GM23248 (cell line): ENCODE data around the gene ADRA2C. TPM values are rescaled to one million over a fixed set of nuclear protein-coding genes. Genes with fewer than 3 reads are reported as not detected.

Experiments used
- DNase-seq: peaks from one replicate; pipeline ENCODE4 v3.0.0-alpha.2; 2015
- H2AFZ ChIP-seq: fragments of 200-600 bp; sonication (generic); 2 replicates; pipeline ENCODE4 v1.6.1; 2016; ENCODE audit warnings: antibody characterized with exemption
- H3F3A ChIP-seq: fragments of 200-600 bp; sonication (generic); 2 replicates; pipeline ENCODE4 v1.6.1; 2016; ENCODE audit warnings: mild to moderate bottlenecking, antibody characterized with exemption, mixed run types; ENCODE audit not compliant: insufficient read depth
- H3K27ac ChIP-seq: fragments of 200-600 bp; sonication (generic); 2 replicates; pipeline ENCODE4 v1.5.1; 2016; ENCODE audit warnings: mild to moderate bottlenecking
- H3K27me3 ChIP-seq: fragments of 200-600 bp; sonication (generic); replicated peaks from 2 replicates; pipeline ENCODE4 v1.6.1; 2016; ENCODE audit warnings: mild to moderate bottlenecking; ENCODE audit not compliant: insufficient read depth
- H3K36me3 ChIP-seq: fragments of 200-600 bp; sonication (generic); 2 replicates; pipeline ENCODE4 v1.6.1; 2016; ENCODE audit warnings: low read depth, mild to moderate bottlenecking
- H3K4me1 ChIP-seq: fragments of 200-600 bp; sonication (generic); 2 replicates; pipeline ENCODE4 v1.6.1; 2016; ENCODE audit warnings: mild to moderate bottlenecking; ENCODE audit not compliant: insufficient read depth
- H3K4me2 ChIP-seq: fragments of 200-600 bp; sonication (generic); one replicate; pipeline ENCODE4 v1.6.1; 2016; ENCODE audit warnings: mild to moderate bottlenecking; ENCODE audit not compliant: unreplicated experiment
- H3K4me3 ChIP-seq: fragments of 200-600 bp; sonication (generic); 2 replicates; pipeline ENCODE4 v1.5.1; 2016; ENCODE audit warnings: mild to moderate bottlenecking
- H3K79me2 ChIP-seq: fragments of 200-600 bp; sonication (generic); 2 replicates; pipeline ENCODE4 v1.6.1; 2016; ENCODE audit warnings: mild to moderate bottlenecking; ENCODE audit not compliant: insufficient read depth
- H3K9ac ChIP-seq: fragments of 200-600 bp; sonication (generic); 2 replicates; pipeline ENCODE4 v1.6.1; 2016; ENCODE audit warnings: mild to moderate bottlenecking
- H3K9me2 ChIP-seq: fragments of 200-600 bp; sonication (generic); 2 replicates; pipeline ENCODE4 v1.6.1; 2016; ENCODE audit warnings: mixed run types, mild to moderate bottlenecking, moderate library complexity; ENCODE audit not compliant: insufficient read depth
- H3K9me3 ChIP-seq: fragments of 200-600 bp; sonication (generic); one replicate; pipeline ENCODE4 v1.6.1; 2017; ENCODE audit warnings: low read depth
- H4K20me1 ChIP-seq: fragments of 200-600 bp; sonication (generic); 2 replicates; pipeline ENCODE4 v1.6.0; 2016; ENCODE audit not compliant: insufficient read depth
- EZH2 ChIP-seq: fragments of 200-600 bp; sonication (generic); IDR thresholded peaks from 2 replicates; pipeline ENCODE4 v1.6.1; 2018; ENCODE audit warnings: antibody characterized with exemption, mild to moderate bottlenecking; ENCODE audit not compliant: insufficient read depth, poor library complexity, severe bottlenecking
- EZH2phosphoT487 ChIP-seq: fragments of 200-600 bp; sonication (generic); IDR thresholded peaks from 2 replicates; pipeline ENCODE4 v1.6.1; 2018; ENCODE audit warnings: antibody characterized with exemption, moderate library complexity, mild to moderate bottlenecking, low read depth; ENCODE audit not compliant: insufficient read depth
- WGBS, 2 experiments: methylation state at CpG; one replicate each; pipeline ENCODE4 v1.1.6; 2015 to 2017; ENCODE audit warnings: low lambda C conversion rate in 2 of 2, low coverage in 1 of 2; ENCODE audit errors: missing lambda C conversion rate in 2 of 2; 5-methylcytosine and 5-hydroxymethylcytosine counted together
- in situ Hi-C: fragments of 300-500 bp; cut with MboI; formaldehyde crosslinking; loops from 2 replicates; pipeline ENCODE4 v1.15.0; 2020
- polyA plus RNA-seq: library from polyadenylated mRNA; unstranded; fragments of >200 nt; fragmentation: Nextera tagmentation; extraction: Ambion mirVana; gene quantifications from 2 replicates; pipeline ENCODE4 v1.2.1, GENCODE V29; 2016
- total RNA-seq: library from RNA; depleted of rRNA; stranded (reverse); fragments of >200 nt; shearing (Covaris generic); gene quantifications from 2 replicates; pipeline ENCODE4 v1.2.3, GENCODE V29; 2014

The ADRA2C gene
- total and polyA plus RNA-seq, 2 experiments from 2014 or later = 0.14 to 2.2 TPM

DNA sequence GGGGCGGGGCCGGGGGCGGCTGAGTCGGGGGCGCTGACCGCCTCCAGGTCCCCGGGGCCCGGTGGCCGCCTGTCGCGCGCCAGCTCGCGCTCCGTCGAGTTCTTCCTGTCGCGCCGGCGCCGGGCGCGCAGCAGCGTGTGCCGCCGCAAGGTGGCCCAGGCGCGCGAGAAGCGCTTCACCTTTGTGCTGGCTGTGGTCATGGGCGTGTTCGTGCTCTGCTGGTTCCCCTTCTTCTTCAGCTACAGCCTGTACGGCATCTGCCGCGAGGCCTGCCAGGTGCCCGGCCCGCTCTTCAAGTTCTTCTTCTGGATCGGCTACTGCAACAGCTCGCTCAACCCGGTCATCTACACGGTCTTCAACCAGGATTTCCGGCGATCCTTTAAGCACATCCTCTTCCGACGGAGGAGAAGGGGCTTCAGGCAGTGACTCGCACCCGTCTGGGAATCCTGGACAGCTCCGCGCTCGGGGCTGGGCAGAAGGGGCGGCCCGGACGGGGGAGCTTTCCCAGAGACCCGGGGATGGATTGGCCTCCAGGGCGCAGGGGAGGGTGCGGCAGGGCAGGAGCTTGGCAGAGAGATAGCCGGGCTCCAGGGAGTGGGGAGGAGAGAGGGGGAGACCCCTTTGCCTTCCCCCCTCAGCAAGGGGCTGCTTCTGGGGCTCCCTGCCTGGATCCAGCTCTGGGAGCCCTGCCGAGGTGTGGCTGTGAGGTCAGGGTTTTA is 1.5 kb downstream of the ADRA2C start:
- DNase-seq = no peak
- no peaks in the 10 kb centered on the region for H3K79me2 ChIP-seq
- no peak for TF ChIP-seq EZH2
- TF ChIP-seq EZH2phosphoT487 = no peak
- H3F3A ChIP-seq = no peaks in the 10 kb centered on the region
- no peak overlapping the region for H2AFZ ChIP-seq
- H3K4me3 ChIP-seq = no peak overlapping the region
- no peaks in the 10 kb centered on the region for H4K20me1 ChIP-seq
- H3K4me2 ChIP-seq = no peak overlapping the region
- no peaks in the 10 kb centered on the region for H3K4me1 ChIP-seq
- no peaks in the 10 kb centered on the region for H3K9me3 ChIP-seq
- no peak overlapping the region for H3K9ac ChIP-seq
- no peaks in the 10 kb centered on the region for H3K36me3 ChIP-seq
- no peak overlapping the region for H3K27ac ChIP-seq
- no peaks in the 10 kb centered on the region for H3K9me2 ChIP-seq
- in situ Hi-C loops = no loop called here
- WGBS, 2 experiments = 35 to 47% methylated on average over 30 to 57 of the region's 58 CpGs
- H3K27me3 ChIP-seq = peaks cover 49% of the 10 kb centered on the region

GRCh38 chr4:3768842-3769641 is 2.9 kb downstream of the ADRA2C start:
- DNase-seq = no peak
- Histone ChIP-seq H3F3A (no peaks in the 10 kb centered on the region), H3K79me2 (no peaks in the 10 kb centered on the region), H3K9me3 (no peaks in the 10 kb centered on the region), H3K9ac (no peak overlapping the region), H4K20me1 (no peaks in the 10 kb centered on the region), H3K9me2 (no peaks in the 10 kb centered on the region), H3K27ac (no peak overlapping the region), H3K27me3 (peaks cover 54% of the 10 kb centered on the region), H3K4me2 (no peak overlapping the region), H2AFZ (no peak overlapping the region), H3K36me3 (no peaks in the 10 kb centered on the region), H3K4me3 (no peak overlapping the region), H3K4me1 (no peaks in the 10 kb centered on the region)
- in situ Hi-C loops = no loop called here
- WGBS, 2 experiments = 60 to 61% methylated on average over 14 of the region's 14 CpGs
- TF ChIP-seq EZH2 (no peak), EZH2phosphoT487 (no peak)

DNA sequence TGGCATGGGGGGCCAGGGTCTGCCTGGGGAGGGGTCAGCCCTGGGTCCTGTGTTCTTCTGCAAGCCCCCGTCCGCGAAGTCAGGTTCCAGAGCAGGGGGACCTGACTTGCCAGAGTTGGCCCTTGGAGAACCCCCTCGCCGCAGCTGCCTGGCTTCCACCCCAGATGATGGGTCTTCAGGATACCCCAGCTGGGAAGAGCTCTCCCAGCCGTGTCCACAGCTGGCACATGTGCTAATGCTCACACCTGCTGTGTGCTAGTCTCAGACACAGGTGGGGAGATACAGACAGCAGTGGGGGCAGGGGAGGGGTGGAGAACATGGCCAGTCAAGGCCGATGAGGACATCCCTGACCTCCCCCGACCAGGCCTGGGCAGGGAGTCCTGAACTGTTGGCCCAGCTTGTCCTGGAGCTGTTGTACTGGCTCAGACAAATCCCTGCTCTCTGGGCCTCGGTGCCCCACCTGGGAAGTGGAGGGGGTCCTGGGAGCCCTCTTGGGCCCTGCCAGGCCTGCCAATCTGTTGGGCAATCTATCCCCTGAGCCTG is 3.5 kb downstream of the ADRA2C start:
- Histone ChIP-seq H2AFZ (no peak overlapping the region), H3K79me2 (no peaks in the 10 kb centered on the region), H3K9me3 (no peaks in the 10 kb centered on the region), H3K36me3 (no peaks in the 10 kb centered on the region), H3K4me1 (no peaks in the 10 kb centered on the region), H3K27me3 (peaks cover 60% of the 10 kb centered on the region), H3F3A (no peaks in the 10 kb centered on the region), H3K4me2 (no peak overlapping the region), H3K27ac (no peak overlapping the region), H4K20me1 (no peaks in the 10 kb centered on the region), H3K9me2 (no peaks in the 10 kb centered on the region), H3K9ac (no peak overlapping the region), H3K4me3 (no peak overlapping the region)
- 70 to 78% methylated on average over 9 of the region's 9 CpGs for WGBS, 2 experiments
- no peak for DNase-seq
- in situ Hi-C loops = no loop called here
- no peak for TF ChIP-seq EZH2
- TF ChIP-seq EZH2phosphoT487 = no peak

DNA sequence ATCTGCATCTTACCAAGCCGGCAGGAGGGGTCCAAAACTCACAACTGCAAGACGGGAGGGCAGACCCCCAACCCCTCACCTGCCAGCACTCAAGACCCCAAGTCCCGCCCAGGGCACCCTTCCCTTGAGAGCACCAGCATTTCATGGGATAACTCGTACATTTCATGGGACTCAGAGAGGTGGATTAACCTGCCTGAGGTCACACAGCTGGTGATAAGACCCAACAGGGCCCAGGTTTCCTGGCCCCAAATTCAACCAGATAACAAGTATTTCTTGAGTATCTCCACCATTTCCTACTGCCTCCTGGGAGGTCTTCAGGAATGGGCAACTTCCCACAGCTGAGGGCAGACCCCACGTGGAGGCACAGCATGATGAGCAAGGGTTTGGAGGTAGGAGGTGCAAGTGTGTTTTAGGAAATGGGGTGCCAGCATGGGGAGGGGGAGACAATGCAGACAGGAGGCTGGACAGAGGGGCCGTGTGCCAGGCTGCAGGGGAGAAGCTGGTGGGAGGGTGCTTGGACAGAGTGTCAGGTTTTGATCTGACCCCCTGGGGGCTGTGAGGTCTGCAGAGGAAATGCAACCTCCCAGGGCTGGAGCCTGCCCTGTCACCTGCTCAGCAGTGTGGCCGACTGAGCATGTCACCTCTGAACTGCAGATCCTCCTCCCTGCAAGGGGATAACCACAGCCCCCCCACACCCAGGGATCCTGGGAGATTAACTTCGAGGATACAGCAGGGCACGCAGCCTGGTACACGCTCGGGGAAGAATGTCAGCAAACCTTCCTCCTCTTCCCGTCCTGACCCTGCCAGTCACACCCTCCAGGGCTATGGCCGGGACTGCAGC is 4.4 kb downstream of the ADRA2C start:
- Histone ChIP-seq H3K79me2 (no peaks in the 10 kb centered on the region), H3K27ac (no peak overlapping the region), H3K4me1 (no peaks in the 10 kb centered on the region), H3K36me3 (no peaks in the 10 kb centered on the region), H3K9me2 (no peaks in the 10 kb centered on the region), H3K4me2 (no peak overlapping the region), H3F3A (no peaks in the 10 kb centered on the region), H3K27me3 (peaks cover 64% of the 10 kb centered on the region), H2AFZ (no peak overlapping the region), H4K20me1 (no peaks in the 10 kb centered on the region), H3K4me3 (no peak overlapping the region), H3K9ac (no peak overlapping the region), H3K9me3 (no peaks in the 10 kb centered on the region)
- WGBS, 2 experiments = 47 to 55% methylated on average over 13 of the region's 13 CpGs
- no peak for DNase-seq
- in situ Hi-C loops = no loop called here
- TF ChIP-seq EZH2phosphoT487 = no peak
